GM11168 (cell line): ENCODE data around the gene RHCE.
"Not testable (repeated sequence)": the region's sequence is repeated elsewhere in the genome, so short reads cannot be mapped to it uniquely, and the experiment has no call there.

Source experiments
- in situ Hi-C: fragments of 300-500 bp; cut with MboI; formaldehyde crosslinking; loops from one replicate; pipeline ENCODE4 v1.12.0; 2022; ENCODE audit warnings: low sequenced_read_pairs; ENCODE audit not compliant: unreplicated experiment

Gene RHCE

GRCh38 chr1:25405731-25406305 lies 14.8 kb downstream of the RHCE start:
- in situ Hi-C loops: loop anchor here (25.0 kb wide), 1 partner anchor 406 kb away; the partner anchor contains the start of genes MTFR1L and SELENON

- in situ Hi-C loops: loop anchor here (5.0 to 25.0 kb wide), 2 partner anchors 111 to 409 kb away; partner anchors contain the start of genes MTFR1L and SELENON
Observed at GRCh38 chr1:25402947-25403803, 17.4 kb downstream of the RHCE start.

GRCh38 chr1:25398079-25398478 lies 22.5 kb downstream of the RHCE start:
- in situ Hi-C loops: not testable (repeated sequence)

- in situ Hi-C loops: not testable (repeated sequence)
Observed at GRCh38 chr1:25397549-25397948, 23.1 kb downstream of the RHCE start.

- in situ Hi-C loops: no loop called here
Observed at GRCh38 chr1:25392841-25393240, 27.8 kb downstream of the RHCE start.

GRCh38 chr1:25389721-25390120 lies 30.9 kb downstream of the RHCE start:
- in situ Hi-C loops: not testable (repeated sequence)

- in situ Hi-C loops: not testable (repeated sequence)
Observed at GRCh38 chr1:25388691-25389090, 31.9 kb downstream of the RHCE start.

- in situ Hi-C loops: not testable (repeated sequence)
Observed at GRCh38 chr1:25387096-25387495, 33.5 kb downstream of the RHCE start.

- in situ Hi-C loops: not testable (repeated sequence)
Observed at GRCh38 chr1:25383875-25384274, 36.8 kb downstream of the RHCE start.

GRCh38 chr1:25383090-25383489 lies 37.5 kb downstream of the RHCE start:
- in situ Hi-C loops: not testable (repeated sequence)

- in situ Hi-C loops: not testable (repeated sequence)
Observed at GRCh38 chr1:25382543-25382942, 38.1 kb downstream of the RHCE start.

GRCh38 chr1:25378367-25378766 lies 42.3 kb downstream of the RHCE start:
- in situ Hi-C loops: not testable (repeated sequence)

- in situ Hi-C loops: not testable (repeated sequence)
Observed at GRCh38 chr1:25371757-25372156, 48.9 kb downstream of the RHCE start.

GRCh38 chr1:25369691-25370271 lies 50.8 kb downstream of the RHCE start:
- in situ Hi-C loops: not testable (repeated sequence)

- in situ Hi-C loops: no loop called here
Observed at GRCh38 chr1:25369241-25369640, 51.4 kb downstream of the RHCE start.

- in situ Hi-C loops: not testable (repeated sequence)
Observed at GRCh38 chr1:25362634-25363559, 57.7 kb downstream of the RHCE start.

- in situ Hi-C loops: no loop called here
Observed at GRCh38 chr1:25361901-25362300, 58.7 kb downstream of the RHCE start.

GRCh38 chr1:25360596-25361581 lies 59.7 kb downstream of the RHCE start:
- in situ Hi-C loops: no loop called here

GRCh38 chr1:25356848-25357247 lies 63.8 kb downstream of the RHCE start:
- in situ Hi-C loops: no loop called here
